Tibial nerve (tissue), 4 donors: Measurements from ENCODE around the gene TP53I11. TPM values are rescaled to one million over a fixed set of nuclear protein-coding genes. Genes with fewer than 3 reads are reported as not detected.
A peak's percentile ranks its signal among the peaks of the same experiment; 100 is the strongest.

Experiments
- DNase-seq, 2 donors: peaks; one replicate each; pipeline ENCODE4 v3.0.0-alpha.2; 2019; ENCODE audit warnings: low spot score in 2 of 2
- H3K27ac ChIP-seq, 4 donors: fragments of 200-600 bp; sonication (generic) in 3 of 4; one replicate each; pipeline ENCODE4 v1.5.1; 2017 to 2019; ENCODE audit warnings: mild to moderate bottlenecking in 1 of 4
- H3K27me3 ChIP-seq, 2 donors: fragments of 200-600 bp; sonication (generic) in 1 of 2; one replicate each; pipeline versions ENCODE4 v1.5.1 to v1.6.0; 2017 to 2019
- H3K36me3 ChIP-seq, 3 donors: fragments of 200-600 bp; sonication (generic); one replicate each; pipeline ENCODE4 v1.5.1; 2018 to 2019
- H3K4me1 ChIP-seq, 4 donors: fragments of 200-600 bp; sonication (generic) in 3 of 4; one replicate each; pipeline ENCODE4 v1.5.1; 2017 to 2019
- H3K4me3 ChIP-seq, 4 donors: fragments of 200-600 bp; sonication (generic) in 3 of 4; one replicate each; pipeline ENCODE4 v1.5.1; 2017 to 2019; ENCODE audit warnings: mild to moderate bottlenecking in 1 of 4, moderate library complexity in 1 of 4
- H3K9me3 ChIP-seq, 4 donors: fragments of 200-600 bp; sonication (generic) in 3 of 4; one replicate each; pipeline ENCODE4 v1.5.1; 2017 to 2019
- CTCF ChIP-seq, 5 experiments: fragments of 200-600 bp in 3 of 5; fragments of 450-650 bp in 2 of 5; sonication (generic) in 3 of 5; IDR thresholded peaks; one replicate each; pipeline ENCODE4 v1.5.1; 2016 to 2019; ENCODE audit warnings: antibody characterized with exemption in 5 of 5, mild to moderate bottlenecking in 3 of 5, moderate library complexity in 2 of 5
- EP300 ChIP-seq, 2 donors: sonication (generic); formaldehyde crosslinking; IDR thresholded peaks; one replicate each; pipeline ENCODE4 v1.6.1; 2017; ENCODE audit warnings: antibody characterized with exemption in 2 of 2, mild to moderate bottlenecking in 1 of 2
- POLR2A ChIP-seq, 2 donors: fragments of 450-650 bp; IDR thresholded peaks; one replicate each; pipeline ENCODE4 v1.6.1; 2017; ENCODE audit warnings: antibody characterized with exemption in 2 of 2, mild to moderate bottlenecking in 2 of 2, moderate library complexity in 2 of 2
- WGBS, 2 donors: methylation state at CpG; one replicate each; pipeline ENCODE4 v1.1.5; 2018; 5-methylcytosine and 5-hydroxymethylcytosine counted together
- total RNA-seq, 4 donors: library from RNA; depleted of rRNA; stranded (reverse); fragments of >200 nt; gene quantifications; one replicate each; pipeline ENCODE4 v1.1.0, GENCODE V29; 2016

Gene TP53I11
- total RNA-seq, 4 donors from 2014 or later, result 50.7 to 133 (median 60.6) TPM

- H3K36me3 ChIP-seq, result peaks cover 0 to 10% (median 0%) of the 10 kb centered on the region in 3 donors
- TF ChIP-seq POLR2A (IDR thresholded peaks at IDR 0.05) (no peak), EP300 (IDR thresholded peaks at IDR 0.05) (no peak), CTCF (IDR thresholded peaks at IDR 0.05) (no peak)
- peaks cover 0 to 11% (median 0%) of the 10 kb centered on the region in 4 donors for H3K9me3 ChIP-seq
- H3K4me3 ChIP-seq, result no peak overlapping the region
- no peaks in the 10 kb centered on the region for H3K4me1 ChIP-seq
- no peaks in the 10 kb centered on the region for H3K27me3 ChIP-seq
- 88 to 89% methylated on average over 7 of the region's 7 CpGs for WGBS, 2 donors
- no peak overlapping the region for H3K27ac ChIP-seq
- DNase-seq, result no peak
Observed at GRCh38 chr11:44903035-44903434, 47.6 kb downstream of the TP53I11 start.

- TF ChIP-seq POLR2A (IDR thresholded peaks at IDR 0.05) (no peak), EP300 (IDR thresholded peaks at IDR 0.05) (no peak), CTCF (IDR thresholded peaks at IDR 0.05) (no peak)
- Histone ChIP-seq H3K27ac (no peak overlapping the region), H3K36me3 (peaks cover 0 to 10% (median 0%) of the 10 kb centered on the region in 3 donors), H3K27me3 (no peaks in the 10 kb centered on the region), H3K4me1 (no peaks in the 10 kb centered on the region), H3K4me3 (no peak overlapping the region), H3K9me3 (peaks cover 0 to 11% (median 0%) of the 10 kb centered on the region in 4 donors)
- WGBS, 2 donors, result 85% methylated on average over 5 of the region's 5 CpGs
- DNase-seq, result no peak
Observed at GRCh38 chr11:44901786-44902185, 48.9 kb downstream of the TP53I11 start.

- WGBS, 2 donors, result 69 to 74% methylated on average over 5 to 7 of the region's 7 CpGs
- DNase-seq, result no peak
Observed at GRCh38 chr11:44901120-44901633, 49.5 kb downstream of the TP53I11 start.

GRCh38 chr11:44899959-44900358, 50.7 kb downstream of the TP53I11 start:
- Histone ChIP-seq H3K4me1 (no peaks in the 10 kb centered on the region), H3K27ac (no peak overlapping the region), H3K27me3 (no peaks in the 10 kb centered on the region), H3K36me3 (peaks cover 0 to 10% (median 0%) of the 10 kb centered on the region in 3 donors), H3K9me3 (peaks cover 0 to 11% (median 0%) of the 10 kb centered on the region in 4 donors), H3K4me3 (no peak overlapping the region)
- no peak for DNase-seq
- 74 to 76% methylated on average over 3 of the region's 3 CpGs for WGBS, 2 donors
- TF ChIP-seq CTCF (IDR thresholded peaks at IDR 0.05), result no peak
- TF ChIP-seq EP300 (IDR thresholded peaks at IDR 0.05), result no peak
- TF ChIP-seq POLR2A (IDR thresholded peaks at IDR 0.05), result no peak

More at GRCh38 chr11:44901120-44901633, 49.5 kb downstream of the TP53I11 start:
- TF ChIP-seq CTCF (IDR thresholded peaks at IDR 0.05) (no peak), EP300 (IDR thresholded peaks at IDR 0.05) (no peak), POLR2A (IDR thresholded peaks at IDR 0.05) (no peak)
- H3K4me3 ChIP-seq, result no peak overlapping the region
- no peaks in the 10 kb centered on the region for H3K27me3 ChIP-seq
- H3K27ac ChIP-seq, result no peak overlapping the region
- peaks cover 0 to 11% (median 0%) of the 10 kb centered on the region in 4 donors for H3K9me3 ChIP-seq
- peaks cover 0 to 10% (median 0%) of the 10 kb centered on the region in 3 donors for H3K36me3 ChIP-seq
- H3K4me1 ChIP-seq, result no peaks in the 10 kb centered on the region

- peak; percentile 31 to 37 for DNase-seq
- Histone ChIP-seq H3K27me3 (no peaks in the 10 kb centered on the region), H3K4me1 (peaks cover 0 to 15% (median 3%) of the 10 kb centered on the region in 4 donors), H3K27ac (peak overlapping the region in 1 of 4 donors; percentile 31), H3K4me3 (no peak overlapping the region), H3K9me3 (peaks cover 0 to 9% (median 0%) of the 10 kb centered on the region in 4 donors), H3K36me3 (peaks cover 0 to 9% (median 0%) of the 10 kb centered on the region in 3 donors)
- WGBS, 2 donors, result 34 to 38% methylated on average over 21 of the region's 21 CpGs
- TF ChIP-seq POLR2A (IDR thresholded peaks at IDR 0.05), result no peak
- TF ChIP-seq CTCF (IDR thresholded peaks at IDR 0.05), result peak; percentile 70 to 94 (median 88)
- peak in 1 of 2 donors; percentile 18 for TF ChIP-seq EP300 (IDR thresholded peaks at IDR 0.05)
Observed at GRCh38 chr11:44893846-44894617, 56.7 kb downstream of the TP53I11 start.
